ENCODE data around the gene NUBP1.

NUBP1 gene

GRCh38 chr16:10694830-10695229 is 48.8 kb upstream of the NUBP1 start, which contains the start of gene TEKT5:
Gene TEKT5 (minus strand): TSS chr16:10694930. CDS start chr16:10694873, 57 bp downstream.
- no peak for DNase-seq (ENCODE audit: low read depth in 1 of 2, low spot score in 1 of 2)
- Histone ChIP-seq H3K27ac (replicated peaks) (no peak within 1 kb of the TSS), H3K27me3 (ENCODE audit: insufficient read depth, poor library complexity, severe bottlenecking) (no peaks in the 10 kb centered on the region), H3K4me3 (replicated peaks; ENCODE audit: insufficient read depth, low read length) (no peak within 1 kb of the TSS)
- no peak for TF ChIP-seq REST (IDR thresholded peaks at IDR 0.05; ENCODE audit: insufficient replicate concordance, low read depth)
- no peak for TF ChIP-seq POLR2AphosphoS5 (IDR thresholded peaks at IDR 0.05; ENCODE audit: low read depth)
- no peak for TF ChIP-seq GABPA (IDR thresholded peaks at IDR 0.05; ENCODE audit: low read depth)
- TF ChIP-seq CTCF (IDR thresholded peaks at IDR 0.05; ENCODE audit: insufficient read depth, low read length) = no peak
- TF ChIP-seq SPI1 (IDR thresholded peaks at IDR 0.05; ENCODE audit: borderline replicate concordance, low read depth) = no peak

DNA sequence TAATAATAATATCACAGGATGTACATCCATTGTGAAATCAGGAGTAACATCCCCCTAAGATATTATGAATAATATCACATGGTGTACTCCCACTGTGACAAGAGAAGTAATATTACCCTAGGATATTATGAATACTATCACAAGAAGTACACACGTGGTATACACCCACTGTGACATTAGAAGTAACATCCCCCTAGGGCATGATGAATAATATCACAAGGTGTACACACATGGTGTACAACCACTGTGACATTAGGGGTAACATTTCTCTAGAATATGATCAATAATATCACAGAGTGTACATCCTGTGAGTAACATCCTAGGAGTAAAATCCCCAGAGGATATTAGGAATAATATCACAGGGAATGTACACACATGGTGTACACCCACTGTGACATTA is 43.9 kb upstream of the NUBP1 start:
- Histone ChIP-seq H3K27ac (replicated peaks) (no peak overlapping the region), H3K27me3 (ENCODE audit: insufficient read depth, poor library complexity, severe bottlenecking) (no peaks in the 10 kb centered on the region), H3K4me3 (replicated peaks; ENCODE audit: insufficient read depth, low read length) (no peak overlapping the region)
- TF ChIP-seq CTCF (IDR thresholded peaks at IDR 0.05; ENCODE audit: insufficient read depth, low read length) (no peak), REST (IDR thresholded peaks at IDR 0.05; ENCODE audit: insufficient replicate concordance, low read depth) (no peak), SPI1 (IDR thresholded peaks at IDR 0.05; ENCODE audit: borderline replicate concordance, low read depth) (no peak), POLR2AphosphoS5 (IDR thresholded peaks at IDR 0.05; ENCODE audit: low read depth) (no peak), GABPA (IDR thresholded peaks at IDR 0.05; ENCODE audit: low read depth) (no peak)
- no peak for DNase-seq (ENCODE audit: low read depth in 1 of 2, low spot score in 1 of 2)

- DNase-seq (ENCODE audit: low read depth in 1 of 2, low spot score in 1 of 2) = no peak
- Histone ChIP-seq H3K27ac (replicated peaks) (no peak overlapping the region), H3K27me3 (ENCODE audit: insufficient read depth, poor library complexity, severe bottlenecking) (no peaks in the 10 kb centered on the region), H3K4me3 (replicated peaks; ENCODE audit: insufficient read depth, low read length) (no peak overlapping the region)
- TF ChIP-seq CTCF (IDR thresholded peaks at IDR 0.05; ENCODE audit: insufficient read depth, low read length) (no peak), GABPA (IDR thresholded peaks at IDR 0.05; ENCODE audit: low read depth) (no peak), REST (IDR thresholded peaks at IDR 0.05; ENCODE audit: insufficient replicate concordance, low read depth) (no peak), POLR2AphosphoS5 (IDR thresholded peaks at IDR 0.05; ENCODE audit: low read depth) (no peak), SPI1 (IDR thresholded peaks at IDR 0.05; ENCODE audit: borderline replicate concordance, low read depth) (no peak)
Measured at GRCh38 chr16:10708969-10709368, 34.7 kb upstream of the NUBP1 start.
